ENCODE measurements around the gene MRNIP. TPM values are rescaled to one million over a fixed set of nuclear protein-coding genes. Genes with fewer than 3 reads are reported as not detected.
A peak's percentile ranks its signal among the peaks of the same experiment; 100 is the strongest.

MRNIP gene
- total RNA-seq, 1 experiment from 2014 or later: 37.8 TPM

GRCh38 chr5:179812997-179813607 is 45.5 kb downstream of the MRNIP start:
- DNase-seq: no peak
- Mint-ChIP-seq H3K4me1 (ENCODE audit: low read depth, unreplicated experiment) (peaks cover 5% of the 10 kb centered on the region), H3K27me3 (ENCODE audit: insufficient read depth, unreplicated experiment) (no peaks in the 10 kb centered on the region), H3K9me3 (ENCODE audit: unreplicated experiment) (no peaks in the 10 kb centered on the region), H3K36me3 (ENCODE audit: insufficient read depth, unreplicated experiment) (peaks cover 63% of the 10 kb centered on the region), H3K27ac (ENCODE audit: unreplicated experiment) (no peak overlapping the region), H3K4me3 (ENCODE audit: unreplicated experiment) (no peak overlapping the region)
- no peaks in the 10 kb centered on the region for H3K9me3 ChIP-seq
- POLR2A ChIA-PET: no interaction called here
- peaks cover 6% of the 10 kb centered on the region for H3K4me1 ChIP-seq
- no TSS peak for BruUV-seq (replicated peaks)
- CTCF ChIA-PET: interaction anchor here (0.6 kb wide), 1 partner anchor 98 kb away, joined by 3 read pairs; no protein-coding TSS in a partner anchor
- TF ChIP-seq, protein P1, sequence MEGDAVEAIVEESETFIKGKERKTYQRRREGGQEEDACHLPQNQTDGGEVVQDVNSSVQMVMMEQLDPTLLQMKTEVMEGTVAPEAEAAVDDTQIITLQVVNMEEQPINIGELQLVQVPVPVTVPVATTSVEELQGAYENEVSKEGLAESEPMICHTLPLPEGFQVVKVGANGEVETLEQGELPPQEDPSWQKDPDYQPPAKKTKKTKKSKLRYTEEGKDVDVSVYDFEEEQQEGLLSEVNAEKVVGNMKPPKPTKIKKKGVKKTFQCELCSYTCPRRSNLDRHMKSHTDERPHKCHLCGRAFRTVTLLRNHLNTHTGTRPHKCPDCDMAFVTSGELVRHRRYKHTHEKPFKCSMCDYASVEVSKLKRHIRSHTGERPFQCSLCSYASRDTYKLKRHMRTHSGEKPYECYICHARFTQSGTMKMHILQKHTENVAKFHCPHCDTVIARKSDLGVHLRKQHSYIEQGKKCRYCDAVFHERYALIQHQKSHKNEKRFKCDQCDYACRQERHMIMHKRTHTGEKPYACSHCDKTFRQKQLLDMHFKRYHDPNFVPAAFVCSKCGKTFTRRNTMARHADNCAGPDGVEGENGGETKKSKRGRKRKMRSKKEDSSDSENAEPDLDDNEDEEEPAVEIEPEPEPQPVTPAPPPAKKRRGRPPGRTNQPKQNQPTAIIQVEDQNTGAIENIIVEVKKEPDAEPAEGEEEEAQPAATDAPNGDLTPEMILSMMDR (IDR thresholded peaks at IDR 0.05; ENCODE audit: insufficient read depth in 1 of 2, low read depth in 1 of 2, low read length in 1 of 2, severe bottlenecking in 1 of 2, unreplicated experiment in 1 of 2): no peak
- no peaks in the 10 kb centered on the region for H3K27me3 ChIP-seq (replicated peaks; ENCODE audit: control insufficient read depth, insufficient read depth, low read length)
- peaks cover 7% of the 10 kb centered on the region for H3K36me3 ChIP-seq (ENCODE audit: control insufficient read depth, insufficient read depth, low read length)
- intact Hi-C loops (cut with micrococcal nuclease; ENCODE audit: unreplicated experiment): loop anchor here (10.0 kb wide), 1 partner anchor 188 kb away; the partner anchor contains the start of gene HNRNPH1
- H3K4me3 ChIP-seq (ENCODE audit: low read depth, low read length): no peak overlapping the region

DNA sequence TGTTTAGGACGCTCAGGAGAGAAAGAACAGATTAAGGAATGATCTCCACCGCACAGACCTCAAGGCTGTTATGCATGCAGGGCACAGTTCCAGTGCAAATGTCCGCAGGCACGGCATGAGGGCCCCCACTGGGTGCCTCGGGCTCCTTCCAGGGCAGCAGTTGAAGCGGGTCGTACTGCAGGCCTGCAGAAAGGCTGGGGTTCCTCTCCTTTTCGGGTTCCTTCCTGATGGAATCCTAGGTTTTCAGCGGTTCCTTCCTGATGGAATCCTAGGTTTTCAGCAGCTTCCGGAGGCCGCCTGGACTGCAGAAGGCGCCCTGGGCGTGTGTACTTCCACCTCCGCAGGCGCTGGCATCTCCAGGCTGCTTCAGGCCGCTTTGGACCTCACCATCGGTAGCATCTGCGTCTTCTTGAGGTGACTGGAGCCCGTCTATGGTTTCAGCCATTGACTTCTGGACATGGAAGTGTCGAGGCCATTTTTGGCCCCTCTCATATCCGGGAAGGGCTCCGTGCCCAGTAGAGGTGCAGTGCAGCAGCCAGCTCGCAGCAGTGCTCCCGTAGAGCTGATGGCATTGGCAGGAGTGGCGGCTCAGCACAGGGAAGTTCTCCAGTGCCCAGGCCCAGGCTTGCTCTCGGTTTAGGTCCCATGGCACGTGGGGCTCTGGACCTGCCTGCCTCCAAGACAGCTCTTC is 46.3 kb downstream of the MRNIP start:
- H3K9me3 Mint-ChIP-seq (ENCODE audit: unreplicated experiment): no peaks in the 10 kb centered on the region
- Histone ChIP-seq H3K4me3 (ENCODE audit: low read depth, low read length) (no peak overlapping the region), H3K4me1 (no peaks in the 10 kb centered on the region), H3K36me3 (ENCODE audit: control insufficient read depth, insufficient read depth, low read length) (peaks cover 7% of the 10 kb centered on the region), H3K9me3 (no peaks in the 10 kb centered on the region), H3K27me3 (replicated peaks; ENCODE audit: control insufficient read depth, insufficient read depth, low read length) (no peaks in the 10 kb centered on the region)
- CTCF ChIA-PET: no interaction called here
- no peak for DNase-seq
- H3K4me3 Mint-ChIP-seq (ENCODE audit: unreplicated experiment): no peak overlapping the region
- H3K36me3 Mint-ChIP-seq (ENCODE audit: insufficient read depth, unreplicated experiment): peaks cover 65% of the 10 kb centered on the region
- BruUV-seq (replicated peaks): no TSS peak
- no peaks in the 10 kb centered on the region for H3K4me1 Mint-ChIP-seq (ENCODE audit: low read depth, unreplicated experiment)
- POLR2A ChIA-PET: no interaction called here
- H3K27ac Mint-ChIP-seq (ENCODE audit: unreplicated experiment): no peak overlapping the region
- intact Hi-C loops (cut with micrococcal nuclease; ENCODE audit: unreplicated experiment): loop anchor here (10.0 kb wide), 1 partner anchor 187 kb away; the partner anchor contains the start of gene HNRNPH1
- TF ChIP-seq, protein P1 (IDR thresholded peaks at IDR 0.05; ENCODE audit: insufficient read depth in 1 of 2, low read depth in 1 of 2, low read length in 1 of 2, severe bottlenecking in 1 of 2, unreplicated experiment in 1 of 2): no peak
- H3K27me3 Mint-ChIP-seq (ENCODE audit: insufficient read depth, unreplicated experiment): no peaks in the 10 kb centered on the region

- Histone ChIP-seq H3K4me3 (ENCODE audit: low read depth, low read length) (peak within 1 kb of the TSS; percentile 97), H3K9me3 (no peaks in the 10 kb centered on the region), H3K4me1 (peaks cover 18% of the 10 kb centered on the region), H3K27me3 (replicated peaks; ENCODE audit: control insufficient read depth, insufficient read depth, low read length) (no peaks in the 10 kb centered on the region), H3K36me3 (ENCODE audit: control insufficient read depth, insufficient read depth, low read length) (peaks cover 3% of the 10 kb centered on the region)
- peak; percentile 71 to 86 for DNase-seq
- Mint-ChIP-seq H3K4me1 (ENCODE audit: low read depth, unreplicated experiment) (peaks cover 13% of the 10 kb centered on the region), H3K27me3 (ENCODE audit: insufficient read depth, unreplicated experiment) (no peaks in the 10 kb centered on the region), H3K4me3 (ENCODE audit: unreplicated experiment) (peak within 1 kb of the TSS; percentile 72), H3K36me3 (ENCODE audit: insufficient read depth, unreplicated experiment) (peaks cover 61% of the 10 kb centered on the region), H3K27ac (ENCODE audit: unreplicated experiment) (peak within 1 kb of the TSS; percentile 84), H3K9me3 (ENCODE audit: unreplicated experiment) (no peaks in the 10 kb centered on the region)
- TF ChIP-seq, protein P1 (IDR thresholded peaks at IDR 0.05; ENCODE audit: insufficient read depth in 1 of 2, low read depth in 1 of 2, low read length in 1 of 2, severe bottlenecking in 1 of 2, unreplicated experiment in 1 of 2): no peak
- CTCF ChIA-PET: interaction anchor here (1.1 kb wide), 1 partner anchor 51 kb away, joined by 3 read pairs; no protein-coding TSS in a partner anchor
- POLR2A ChIA-PET: interaction anchor here (0.5 to 1.0 kb wide), 3 partner anchors 13 to 265 kb away, joined by 4 to 19 read pairs (median 4); partner anchors contain the start of gene HNRNPH1
- intact Hi-C loops (cut with micrococcal nuclease; ENCODE audit: unreplicated experiment): loop anchor here (2.0 kb wide), 1 partner anchor 44 kb away; no protein-coding TSS in a partner anchor
- no TSS peak for BruUV-seq (replicated peaks)
These were observed 52.2 kb downstream of the MRNIP start, which contains the start of gene MGAT4B for GRCh38 chr5:179806250-179807048. MGAT4B (minus strand) TSS chr5:179806866; CDS start chr5:179806583, 283 bp downstream.

All from Caco-2 (cell line).